Epithelial cell of prostate (primary cell): ENCODE data around the gene LCT.
A peak's percentile ranks its signal among the peaks of the same experiment; 100 is the strongest.
"Not testable (repeated sequence)": the region's sequence is repeated elsewhere in the genome, so short reads cannot be mapped to it uniquely, and the experiment has no call there.

Experiments used
- DNase-seq: peaks from one replicate; pipeline ENCODE4 v3.0.0-alpha.2; 2011; ENCODE audit warnings: low read depth, low spot score
- H3K27ac ChIP-seq: fragments of 450-650 bp; 2 replicates; pipeline ENCODE4 v1.5.1; 2017; ENCODE audit warnings: mild to moderate bottlenecking

LCT gene

GRCh38 chr2:135836596-135837270, at the start of gene LCT:
LCT (minus strand) TSS chr2:135837184; CDS start chr2:135837169, 15 bp downstream.
- no peak within 1 kb of the TSS for H3K27ac ChIP-seq
- no peak for DNase-seq

DNA sequence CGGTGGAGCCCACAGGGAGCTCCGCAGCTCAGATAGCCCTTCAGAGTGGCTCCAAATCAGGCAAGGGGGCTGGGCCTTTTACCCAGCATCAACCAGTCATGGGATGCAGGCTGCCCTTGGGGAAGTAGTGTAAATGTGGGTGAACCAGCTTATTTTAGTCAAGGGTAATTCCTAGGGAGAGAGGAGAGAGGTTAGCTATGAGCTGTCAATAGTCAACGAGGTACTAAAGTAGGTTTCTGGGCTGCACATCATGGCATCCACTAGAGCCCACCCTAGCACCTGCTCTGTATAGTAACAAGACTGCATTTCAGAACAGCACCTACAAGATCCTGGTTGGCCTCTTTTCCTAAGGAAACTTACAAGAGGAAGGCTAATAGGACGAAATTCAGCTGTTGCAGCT, 48.7 kb upstream of the LCT start:
- H3K27ac ChIP-seq: no peak overlapping the region
- DNase-seq: no peak

DNA sequence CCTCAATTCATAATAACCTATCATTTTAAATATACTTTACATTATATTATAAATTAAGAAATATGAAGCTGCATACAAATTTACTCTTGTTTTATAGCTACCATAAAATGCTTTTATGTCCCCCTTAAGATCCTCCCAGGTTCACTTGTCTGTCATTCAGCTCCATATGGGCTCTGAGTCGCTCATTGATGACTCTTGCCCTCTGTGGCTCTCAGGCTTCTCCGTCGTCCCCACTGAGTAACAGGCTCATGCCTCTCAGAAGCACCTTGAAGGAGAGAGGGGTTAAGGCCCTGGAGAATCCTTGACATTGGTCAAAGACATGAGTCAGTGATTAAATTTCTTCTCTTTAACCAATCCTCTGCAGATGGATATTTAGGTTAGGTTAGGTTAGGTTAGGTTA, 45.4 kb upstream of the LCT start:
- no peak for DNase-seq
- no peak overlapping the region for H3K27ac ChIP-seq

DNA sequence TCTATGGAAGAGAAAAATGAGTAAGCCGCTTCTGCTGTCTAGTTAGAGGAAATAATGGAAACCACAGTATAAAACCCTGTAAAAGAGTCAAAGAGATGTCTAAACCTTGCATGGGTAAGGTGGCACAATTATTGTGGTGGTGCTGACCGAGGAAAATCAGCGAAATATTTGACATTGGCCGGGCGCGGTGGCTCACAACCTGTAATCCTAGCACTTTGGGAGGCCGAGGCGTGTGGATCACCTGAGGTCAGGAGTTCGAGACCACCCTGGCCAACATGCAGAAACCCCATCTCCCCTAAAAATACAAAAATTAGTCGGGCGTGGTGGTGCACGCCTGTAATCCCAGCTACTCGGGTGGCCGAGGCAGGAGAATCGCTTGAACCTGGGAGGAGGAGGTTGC, 39.8 kb upstream of the LCT start:
- DNase-seq, H3K27ac ChIP-seq: not testable (repeated sequence)

DNA sequence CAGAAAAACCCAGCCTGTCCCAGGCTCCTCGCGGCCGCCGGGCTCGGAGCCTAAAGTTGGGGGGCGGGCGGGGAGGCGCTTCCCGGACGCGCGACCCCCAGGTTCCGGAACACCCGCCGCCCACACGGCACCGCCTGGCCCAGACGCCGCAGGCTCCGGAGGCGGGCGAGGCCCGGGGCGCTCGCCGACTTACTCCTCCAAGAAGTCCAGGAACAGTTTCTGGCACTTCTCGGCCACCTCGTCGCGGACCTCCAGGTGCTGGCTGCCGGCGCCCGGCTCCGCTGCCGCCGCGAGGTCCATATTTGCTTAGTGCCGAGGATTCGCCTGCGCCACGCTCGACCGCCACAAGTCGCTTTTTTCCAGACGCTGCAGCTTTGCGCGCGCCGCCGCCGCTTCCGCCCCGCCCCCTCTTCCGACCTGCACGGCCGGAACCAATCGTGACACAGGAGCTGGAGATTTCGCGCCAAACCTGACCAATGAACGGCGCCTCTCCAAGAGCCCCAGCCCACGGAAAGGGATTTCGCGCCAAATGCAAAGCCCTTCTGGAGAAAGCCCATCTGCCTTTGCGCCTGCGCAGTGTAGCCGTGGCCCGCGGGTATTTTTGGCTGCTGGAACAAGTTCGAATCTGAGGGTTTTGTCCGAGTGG, 39.2 kb upstream of the LCT start, which contains the start of gene MCM6:
MCM6 (minus strand) TSS at position 378 of the 646 bp plus-strand sequence; CDS start at position 300, 78 bp downstream.
- H3K27ac ChIP-seq: peak within 1 kb of the TSS; percentile 13
- DNase-seq: peak; percentile 88

- H3K27ac ChIP-seq: peak overlapping the region; percentile 13
- no peak for DNase-seq
Measured at GRCh38 chr2:135875491-135876065, 38.6 kb upstream of the LCT start.

DNA sequence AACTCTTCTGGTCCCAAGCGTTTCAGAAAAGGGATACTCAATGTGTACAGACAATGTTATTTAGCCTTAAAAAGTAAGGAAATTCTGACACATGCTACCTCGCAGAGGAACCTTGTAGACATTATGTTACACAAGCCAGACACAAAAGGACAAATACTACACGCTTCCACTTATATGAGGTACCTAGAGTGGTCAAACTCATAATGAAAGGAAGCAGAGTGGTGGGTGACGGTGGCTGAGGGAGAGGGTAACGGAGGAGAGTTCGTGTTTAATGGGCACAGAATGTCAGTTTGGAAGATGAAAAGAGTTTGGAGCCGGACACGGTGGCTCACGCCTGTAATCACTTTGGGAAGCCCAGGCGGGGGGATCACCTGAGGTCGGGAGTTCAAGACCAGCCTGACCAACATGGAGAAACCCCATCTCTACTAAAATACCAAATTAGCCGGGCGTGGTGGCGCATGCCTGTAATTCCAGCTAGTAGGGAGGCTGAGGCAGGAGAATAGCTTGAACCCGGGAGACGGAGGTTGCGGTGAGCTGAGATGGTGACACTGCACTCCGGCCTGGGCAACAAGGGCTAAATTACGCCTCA, 37.9 kb upstream of the LCT start:
- no peak overlapping the region for H3K27ac ChIP-seq
- DNase-seq: no peak

GRCh38 chr2:135870571-135870970, 33.6 kb upstream of the LCT start:
- DNase-seq: no peak
- no peak overlapping the region for H3K27ac ChIP-seq

- no peak for DNase-seq
- H3K27ac ChIP-seq: no peak overlapping the region
Measured at GRCh38 chr2:135863233-135863632, 26.2 kb upstream of the LCT start.

- no peak overlapping the region for H3K27ac ChIP-seq
- no peak for DNase-seq
Measured at GRCh38 chr2:135862718-135863117, 25.7 kb upstream of the LCT start.

DNA sequence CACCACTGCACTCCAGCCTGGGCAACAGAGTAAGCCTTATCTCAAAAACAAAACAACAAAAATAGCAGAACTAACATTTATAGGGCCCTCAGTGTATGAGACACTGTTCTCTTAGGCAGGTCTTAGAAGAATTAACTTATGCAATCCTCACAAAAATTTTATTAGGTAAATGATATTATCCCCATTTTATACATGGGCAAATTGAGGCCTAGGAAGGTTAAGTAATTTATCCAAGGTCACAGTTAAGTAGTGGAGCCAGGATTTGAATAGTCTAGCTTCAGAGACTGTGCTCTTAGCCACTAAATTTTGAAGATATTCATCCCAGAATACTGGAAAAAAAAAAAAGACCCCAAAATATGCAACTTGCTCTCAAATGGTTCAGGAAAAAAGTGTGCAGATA, 16.4 kb upstream of the LCT start:
- no peak for DNase-seq
- H3K27ac ChIP-seq: no peak overlapping the region

DNA sequence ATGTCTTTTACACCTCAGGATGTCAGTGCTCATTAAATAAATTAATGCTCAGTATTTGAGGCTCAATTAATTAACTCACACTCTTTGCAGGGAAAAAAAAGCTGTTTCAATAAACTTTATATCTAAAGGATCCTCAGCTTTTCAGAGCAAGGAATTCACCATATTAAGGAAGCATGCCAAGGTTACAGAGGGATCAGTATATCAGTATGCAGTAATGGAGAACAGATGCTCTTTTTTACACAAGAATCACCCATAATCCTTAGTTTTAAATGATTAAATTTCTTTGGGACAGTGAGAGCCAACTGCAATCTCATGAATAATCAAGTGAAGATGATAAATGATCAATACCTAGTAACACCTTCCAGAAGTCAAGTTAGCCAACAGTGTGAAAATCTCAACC, 14.9 kb upstream of the LCT start:
- no peak overlapping the region for H3K27ac ChIP-seq
- DNase-seq: no peak

DNA sequence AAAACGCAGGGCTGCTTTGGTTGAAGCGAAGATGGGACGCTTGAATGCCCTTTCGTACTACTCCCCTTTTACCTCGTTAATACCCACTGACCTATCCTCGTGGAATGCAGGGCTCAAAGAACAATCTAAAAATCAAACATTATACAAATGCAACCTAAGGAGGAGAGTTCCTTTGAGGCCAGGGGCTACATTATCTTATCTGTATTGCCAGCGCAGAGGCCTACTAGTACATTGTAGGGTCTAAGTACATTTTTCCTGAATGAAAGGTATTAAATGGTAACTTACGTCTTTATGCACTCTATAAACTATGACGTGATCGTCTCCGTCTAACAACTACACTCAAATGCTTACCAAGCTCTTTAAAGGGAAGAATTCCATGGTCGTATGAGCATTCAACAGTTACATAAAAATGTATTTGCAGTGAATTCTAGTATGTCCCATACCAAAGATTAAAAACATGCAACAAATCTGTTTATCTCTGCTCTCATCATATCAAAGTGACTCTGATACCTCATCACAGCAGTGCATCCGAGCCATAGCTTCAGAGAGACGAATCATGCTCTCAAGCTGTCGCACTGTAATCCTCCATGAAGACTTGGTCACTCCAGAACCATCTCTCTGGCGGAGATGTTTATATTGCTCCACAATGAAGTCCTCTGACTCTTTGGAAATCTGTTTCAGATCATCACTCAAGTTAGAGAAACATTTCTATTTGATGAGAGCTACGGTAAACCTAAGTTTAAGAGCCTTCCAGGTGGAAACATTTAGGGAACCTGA, 14.1 kb upstream of the LCT start:
- no peak for DNase-seq

GRCh38 chr2:135849087-135849486, 12.1 kb upstream of the LCT start:
- H3K27ac ChIP-seq: no peak overlapping the region
- no peak for DNase-seq

More for the DNA sequence above, 14.1 kb upstream of the LCT start:
- no peak overlapping the region for H3K27ac ChIP-seq

- no peak for DNase-seq
- no peak overlapping the region for H3K27ac ChIP-seq
Measured at GRCh38 chr2:135845997-135846396, 9.0 kb upstream of the LCT start.

- no peak for DNase-seq
Measured at GRCh38 chr2:135845257-135845656, 8.3 kb upstream of the LCT start.

GRCh38 chr2:135844301-135844895, 7.4 kb upstream of the LCT start:
- DNase-seq: no peak
- H3K27ac ChIP-seq: no peak overlapping the region

More at GRCh38 chr2:135845257-135845656, 8.3 kb upstream of the LCT start:
- H3K27ac ChIP-seq: no peak overlapping the region

GRCh38 chr2:135843671-135844070, 6.7 kb upstream of the LCT start:
- H3K27ac ChIP-seq: no peak overlapping the region
- DNase-seq: no peak

DNA sequence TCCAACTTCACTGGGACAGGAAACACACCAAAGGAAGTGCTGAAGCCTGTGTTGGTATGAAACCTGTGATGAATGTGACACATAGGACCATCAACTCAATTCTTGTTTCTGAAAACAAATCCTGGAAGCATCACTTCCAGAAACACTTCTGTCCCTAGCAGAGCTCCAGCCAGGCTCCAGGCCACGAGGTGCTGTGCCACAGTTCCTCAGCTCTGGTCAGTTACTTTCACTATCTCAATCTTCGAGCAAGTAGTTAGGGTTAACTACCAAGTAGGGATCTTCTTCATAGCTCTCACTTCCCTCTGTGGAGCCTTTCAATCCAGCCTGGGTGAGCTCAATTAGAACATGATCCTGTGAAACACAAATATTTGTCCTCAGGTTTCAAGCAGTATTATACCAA, 3.6 kb upstream of the LCT start:
- no peak overlapping the region for H3K27ac ChIP-seq
- DNase-seq: no peak

DNA sequence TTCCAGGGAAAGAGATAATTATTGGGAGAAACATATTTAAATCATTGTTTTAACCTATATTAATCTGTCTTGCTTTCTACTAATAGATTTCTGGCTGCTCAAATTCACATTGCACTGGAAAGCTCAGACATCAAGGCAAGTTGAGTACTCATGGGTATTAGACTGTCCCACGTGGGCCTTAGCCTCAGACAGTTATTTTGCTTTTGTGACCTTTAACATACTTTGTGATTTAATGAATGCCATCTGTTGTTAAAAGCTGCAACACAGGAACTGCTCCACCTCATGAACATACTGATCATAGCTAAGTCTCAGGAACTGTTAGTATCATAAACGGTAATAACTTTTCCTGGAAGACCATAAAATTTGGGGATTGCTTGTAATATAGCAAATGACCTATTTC, 2.7 kb upstream of the LCT start:
- no peak overlapping the region for H3K27ac ChIP-seq
- no peak for DNase-seq
